HG03025 (cell line): ENCODE data around the gene SMARCAD1.

ENCODE experiments used
- ATAC-seq: cut with Tn5 transposase; IDR thresholded peaks from one replicate; pipeline ENCODE4 v1.9.1; 2021; ENCODE audit warnings: mild to moderate bottlenecking, moderate library complexity; ENCODE audit not compliant: unreplicated experiment, low FRiP score

SMARCAD1 gene, protein sequence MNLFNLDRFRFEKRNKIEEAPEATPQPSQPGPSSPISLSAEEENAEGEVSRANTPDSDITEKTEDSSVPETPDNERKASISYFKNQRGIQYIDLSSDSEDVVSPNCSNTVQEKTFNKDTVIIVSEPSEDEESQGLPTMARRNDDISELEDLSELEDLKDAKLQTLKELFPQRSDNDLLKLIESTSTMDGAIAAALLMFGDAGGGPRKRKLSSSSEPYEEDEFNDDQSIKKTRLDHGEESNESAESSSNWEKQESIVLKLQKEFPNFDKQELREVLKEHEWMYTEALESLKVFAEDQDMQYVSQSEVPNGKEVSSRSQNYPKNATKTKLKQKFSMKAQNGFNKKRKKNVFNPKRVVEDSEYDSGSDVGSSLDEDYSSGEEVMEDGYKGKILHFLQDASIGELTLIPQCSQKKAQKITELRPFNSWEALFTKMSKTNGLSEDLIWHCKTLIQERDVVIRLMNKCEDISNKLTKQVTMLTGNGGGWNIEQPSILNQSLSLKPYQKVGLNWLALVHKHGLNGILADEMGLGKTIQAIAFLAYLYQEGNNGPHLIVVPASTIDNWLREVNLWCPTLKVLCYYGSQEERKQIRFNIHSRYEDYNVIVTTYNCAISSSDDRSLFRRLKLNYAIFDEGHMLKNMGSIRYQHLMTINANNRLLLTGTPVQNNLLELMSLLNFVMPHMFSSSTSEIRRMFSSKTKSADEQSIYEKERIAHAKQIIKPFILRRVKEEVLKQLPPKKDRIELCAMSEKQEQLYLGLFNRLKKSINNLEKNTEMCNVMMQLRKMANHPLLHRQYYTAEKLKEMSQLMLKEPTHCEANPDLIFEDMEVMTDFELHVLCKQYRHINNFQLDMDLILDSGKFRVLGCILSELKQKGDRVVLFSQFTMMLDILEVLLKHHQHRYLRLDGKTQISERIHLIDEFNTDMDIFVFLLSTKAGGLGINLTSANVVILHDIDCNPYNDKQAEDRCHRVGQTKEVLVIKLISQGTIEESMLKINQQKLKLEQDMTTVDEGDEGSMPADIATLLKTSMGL

GRCh38 chr4:94207469-94208224, at the start of gene SMARCAD1:
Gene SMARCAD1 (plus strand): TSS chr4:94207865. CDS start chr4:94208395, 530 bp downstream.
- ATAC-seq: peak; percentile 96

DNA sequence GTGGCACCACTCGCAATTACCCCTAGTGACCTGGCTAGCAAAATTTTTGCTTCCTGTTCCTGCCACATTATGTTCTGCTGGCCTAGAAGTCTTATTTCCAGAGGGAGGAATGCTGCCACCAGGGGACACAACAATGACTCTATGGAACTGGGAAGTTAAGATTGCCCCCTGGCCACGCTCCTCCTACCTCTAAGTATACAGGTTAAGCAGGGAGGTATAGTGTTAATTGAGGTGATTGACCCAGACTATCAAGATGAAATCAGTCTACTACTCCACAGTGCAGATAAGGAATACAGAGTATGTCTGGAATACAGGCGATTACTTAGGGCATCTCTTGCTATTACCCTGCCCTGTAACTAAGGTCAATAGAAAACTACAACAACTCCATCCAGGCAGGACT, 48.8 kb upstream of the SMARCAD1 start:
- no peak for ATAC-seq

- no peak for ATAC-seq
Measured at GRCh38 chr4:94159790-94160189, 47.9 kb upstream of the SMARCAD1 start.

- ATAC-seq: no peak
Measured at GRCh38 chr4:94160774-94161173, 46.9 kb upstream of the SMARCAD1 start.

DNA sequence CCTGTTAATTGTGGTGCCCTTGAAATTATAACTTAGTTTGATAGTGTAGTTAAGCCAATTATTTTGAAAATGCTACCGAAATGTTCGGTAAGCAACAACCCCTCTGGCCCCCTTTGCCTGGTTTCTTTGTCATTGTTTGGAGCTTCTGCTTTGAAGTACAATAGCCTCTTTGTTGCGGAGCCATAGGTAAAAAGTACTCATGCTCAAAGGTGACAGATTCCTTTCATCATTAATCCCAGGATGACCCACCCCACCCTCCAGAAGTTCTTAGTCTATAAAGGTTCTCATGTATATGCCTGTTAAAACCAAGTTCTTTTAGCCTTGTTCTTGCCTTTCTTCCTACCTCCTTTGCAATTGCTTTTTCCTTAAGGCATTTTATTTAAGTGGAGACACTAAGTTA, 42.4 kb upstream of the SMARCAD1 start:
- no peak for ATAC-seq

GRCh38 chr4:94168321-94168720, 39.3 kb upstream of the SMARCAD1 start:
- no peak for ATAC-seq

DNA sequence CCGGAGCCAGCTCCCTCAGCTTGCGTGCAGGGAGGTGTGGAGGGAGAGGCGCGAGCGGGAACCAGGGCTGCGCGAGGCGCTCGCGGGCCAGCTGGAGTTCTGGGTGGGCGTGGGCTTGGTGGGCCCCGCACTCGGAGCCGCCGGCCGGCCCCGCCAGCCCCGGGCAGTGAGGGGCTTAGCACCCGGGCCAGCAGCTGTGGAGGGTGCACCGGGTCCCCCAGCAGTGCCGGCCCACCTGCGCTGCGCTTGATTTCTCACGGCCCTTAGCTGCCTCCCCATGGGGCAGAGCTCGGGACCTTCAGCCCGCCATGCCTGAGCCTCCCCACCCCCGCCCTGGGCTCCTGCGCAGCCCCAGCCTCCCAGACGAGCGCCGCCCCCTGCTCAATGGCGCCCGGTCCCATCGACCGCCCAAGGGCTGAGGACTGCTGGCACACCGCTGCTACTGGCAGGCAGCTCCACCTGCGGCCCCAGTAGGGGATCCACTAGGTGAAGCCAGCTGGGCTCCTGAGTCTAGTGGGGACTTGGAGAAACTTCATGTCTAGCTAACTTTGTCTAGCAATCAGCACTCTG, 37.8 kb upstream of the SMARCAD1 start:
- ATAC-seq: no peak

DNA sequence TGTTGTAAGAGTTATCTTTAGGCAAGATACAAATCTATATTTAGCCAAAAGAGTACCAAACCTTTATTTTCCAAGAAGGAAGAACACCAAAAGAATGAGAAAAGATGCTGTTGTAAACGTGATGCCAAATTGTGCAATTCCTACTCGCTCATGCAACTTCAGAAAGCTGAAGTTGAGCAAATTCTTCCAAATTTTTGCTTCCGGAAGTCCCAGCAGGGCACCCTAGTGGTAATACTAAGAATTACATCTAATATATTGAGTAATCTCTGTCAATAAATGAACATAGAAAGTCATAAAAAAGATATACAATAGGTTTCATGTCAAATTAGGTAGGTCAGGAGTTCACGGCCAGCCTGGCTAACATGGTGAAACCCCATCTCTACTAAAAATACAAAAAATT, 36.0 kb upstream of the SMARCAD1 start:
- no peak for ATAC-seq

DNA sequence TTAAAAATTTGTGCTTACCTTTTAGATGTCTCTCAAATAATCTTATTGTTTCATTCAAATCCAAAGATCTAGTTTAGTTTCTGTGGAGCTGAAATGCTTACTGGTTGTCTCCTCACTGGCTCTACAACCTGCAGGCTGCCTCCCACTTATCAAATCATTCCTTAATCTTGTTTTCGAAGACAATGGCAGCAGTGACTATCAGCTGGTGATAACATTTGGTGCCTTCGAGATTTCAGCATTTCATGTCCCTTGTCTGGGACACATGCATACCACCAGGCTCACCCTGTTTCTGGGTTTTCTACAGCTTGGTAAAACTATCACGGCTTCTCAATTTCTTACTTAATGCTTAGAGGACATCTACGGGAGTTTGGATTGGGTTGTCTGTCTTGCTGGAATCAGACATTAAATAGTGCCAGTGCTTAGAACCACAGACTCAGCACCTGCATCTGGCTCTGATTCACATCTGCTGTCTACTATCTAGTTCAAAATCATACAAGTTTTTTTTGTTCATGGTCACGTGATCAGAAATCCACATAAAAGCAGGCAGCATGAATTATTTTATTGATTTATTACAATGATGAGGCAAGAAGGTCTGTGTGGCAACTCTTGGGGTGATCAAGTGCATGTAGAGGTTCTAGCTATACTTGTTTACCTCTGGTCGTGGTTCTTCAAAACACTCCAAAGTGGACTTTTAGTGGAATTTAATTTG, 32.0 kb upstream of the SMARCAD1 start:
- no peak for ATAC-seq

DNA sequence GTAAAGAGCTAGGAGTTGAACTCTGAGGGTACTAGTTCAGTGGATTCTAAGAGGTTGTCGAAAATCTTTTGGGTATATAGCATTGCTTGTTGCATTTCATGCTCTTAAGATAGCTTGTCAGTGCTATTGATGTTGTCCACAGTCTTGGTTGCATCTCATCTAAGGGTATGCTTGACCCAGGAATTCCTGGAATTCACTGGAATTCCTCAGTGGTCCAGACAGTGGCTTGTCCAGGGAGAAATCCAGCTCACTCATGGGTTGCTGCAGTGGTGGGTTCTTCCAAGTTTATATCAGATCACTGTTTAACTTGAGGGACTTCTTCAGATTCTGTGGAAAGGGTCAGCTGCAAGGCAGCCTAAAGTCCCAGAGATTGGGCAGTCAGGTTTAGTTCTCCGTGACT, 29.8 kb upstream of the SMARCAD1 start:
- no peak for ATAC-seq

GRCh38 chr4:94181815-94182214, 25.9 kb upstream of the SMARCAD1 start:
- ATAC-seq: no peak

DNA sequence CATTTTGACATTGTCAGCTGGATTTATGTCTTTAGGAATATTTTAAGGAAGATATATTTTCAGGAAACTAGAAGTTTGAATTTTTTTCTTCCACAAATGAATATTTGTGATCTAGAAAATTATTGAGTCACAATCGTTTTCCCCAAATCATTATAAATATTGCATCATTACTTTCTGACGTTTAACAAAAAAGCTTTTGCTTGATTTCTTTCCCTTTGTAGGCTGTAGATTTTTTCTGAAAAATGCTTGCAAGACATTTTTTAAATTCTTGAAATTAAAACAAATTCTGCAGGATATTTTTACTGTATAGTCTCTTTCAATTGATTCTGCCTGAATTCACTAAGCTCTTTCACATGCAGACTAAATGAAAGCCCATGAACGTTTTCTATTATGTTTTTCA, 4.9 kb upstream of the SMARCAD1 start:
- ATAC-seq: no peak

DNA sequence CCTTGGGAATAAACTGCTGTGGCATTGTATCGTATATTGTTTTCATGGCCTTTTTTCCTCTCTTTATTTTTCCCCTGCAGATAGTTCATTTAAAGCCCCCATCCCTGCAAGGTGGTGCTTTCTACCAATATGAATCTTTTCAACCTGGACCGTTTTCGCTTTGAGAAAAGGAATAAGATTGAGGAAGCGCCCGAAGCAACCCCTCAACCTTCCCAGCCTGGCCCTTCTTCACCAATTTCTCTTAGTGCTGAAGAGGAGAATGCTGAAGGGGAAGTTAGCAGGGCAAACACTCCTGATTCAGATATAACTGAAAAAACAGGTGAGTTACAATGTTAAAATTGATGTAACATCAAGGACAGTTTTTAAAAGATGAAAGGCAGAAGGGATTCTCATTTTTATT, 601 bp downstream of the SMARCAD1 start:
- no peak for ATAC-seq

DNA sequence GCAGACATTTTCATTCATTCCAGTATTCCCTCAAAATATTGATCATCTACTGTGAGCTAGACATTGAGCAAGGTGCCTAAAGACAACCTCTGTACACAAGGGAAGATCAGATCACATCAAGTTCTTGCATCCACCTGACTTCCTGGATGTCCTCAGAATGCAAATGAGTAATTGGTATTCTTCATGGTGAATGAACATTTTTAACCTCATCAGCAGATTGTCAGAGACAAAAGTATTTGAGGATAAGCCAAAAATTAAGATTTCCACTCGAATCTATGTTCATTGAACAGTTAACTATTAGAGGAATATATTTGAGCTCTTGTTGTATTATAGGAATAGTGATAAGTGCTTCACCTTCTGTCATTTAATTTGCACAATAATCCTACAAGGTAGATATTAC, 1.3 kb downstream of the SMARCAD1 start:
- ATAC-seq: no peak

GRCh38 chr4:94211861-94212260, 4.2 kb downstream of the SMARCAD1 start:
- ATAC-seq: no peak

DNA sequence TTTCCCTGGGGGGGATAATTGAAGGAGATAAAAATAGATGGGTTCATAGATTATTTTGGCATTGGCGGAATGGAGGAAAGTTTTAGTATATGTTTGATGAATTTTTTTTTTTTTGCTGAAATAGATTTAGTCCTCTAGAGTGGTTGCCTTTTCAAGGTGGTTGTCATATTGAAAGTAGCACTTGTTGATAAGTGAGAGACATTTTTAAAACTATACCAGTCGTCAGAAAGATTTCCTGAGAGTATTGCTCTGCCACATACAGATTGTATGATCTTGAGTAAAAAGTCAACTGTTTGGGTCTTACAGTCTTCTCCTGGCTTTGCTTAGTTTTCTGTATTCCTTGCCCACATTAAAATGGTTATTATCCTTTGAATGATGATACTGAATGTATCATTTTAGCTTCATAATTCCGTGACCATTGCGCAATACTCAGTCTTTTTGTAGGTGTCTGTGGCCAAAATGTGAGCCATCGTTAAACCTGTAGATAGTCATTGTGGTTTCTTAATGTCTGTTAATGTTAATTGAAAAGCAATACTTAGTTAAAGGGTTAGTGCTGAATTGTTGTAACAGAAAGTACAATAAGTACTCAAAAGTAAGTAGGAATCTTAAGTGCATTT, 7.1 kb downstream of the SMARCAD1 start:
- no peak for ATAC-seq

GRCh38 chr4:94216394-94216793, 8.7 kb downstream of the SMARCAD1 start:
- ATAC-seq: no peak

DNA sequence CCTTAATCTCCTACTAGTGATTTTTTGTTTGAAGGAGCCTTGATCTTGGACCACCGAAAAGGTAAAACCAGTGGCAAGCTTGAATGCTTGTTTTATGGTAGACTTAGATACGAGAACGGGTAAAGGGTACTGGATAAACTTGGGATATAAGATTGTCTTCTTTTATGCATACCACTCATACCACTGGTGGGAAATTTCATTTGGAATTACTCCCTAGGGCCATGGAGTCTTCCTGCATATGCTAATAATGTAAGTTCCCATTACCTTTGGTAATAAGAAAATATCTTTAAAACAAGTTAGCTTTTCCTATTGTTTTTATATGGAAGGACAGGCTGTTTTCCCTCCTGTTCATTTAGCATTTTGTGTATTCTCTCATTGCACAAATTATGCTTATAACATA, 11.7 kb downstream of the SMARCAD1 start:
- ATAC-seq: no peak

DNA sequence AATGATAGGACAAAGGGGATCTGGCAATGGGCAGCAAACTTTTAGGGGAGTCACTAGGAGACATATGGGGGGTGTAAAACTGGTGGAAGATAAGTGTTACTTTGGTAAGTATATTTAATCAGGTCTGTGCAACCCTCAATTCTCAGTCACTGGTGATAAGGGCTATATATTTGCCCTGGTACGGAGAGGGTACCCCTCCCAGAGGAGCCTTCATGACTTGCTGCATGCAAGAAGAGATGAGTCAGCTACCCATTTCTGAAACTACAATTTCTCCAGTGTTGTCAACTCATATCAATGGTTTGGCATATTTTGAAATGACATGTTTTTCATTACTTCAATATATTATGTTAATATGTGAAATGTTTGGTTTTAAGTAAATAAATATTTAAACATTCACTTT, 14.3 kb downstream of the SMARCAD1 start:
- no peak for ATAC-seq
